NAMALWA (cell line): ENCODE measurements around the gene POLN.

Experiments used
- DNase-seq: peaks from one replicate; pipeline ENCODE4 v3.0.0-alpha.2; 2015; ENCODE audit warnings: low spot score

Gene POLN

DNA sequence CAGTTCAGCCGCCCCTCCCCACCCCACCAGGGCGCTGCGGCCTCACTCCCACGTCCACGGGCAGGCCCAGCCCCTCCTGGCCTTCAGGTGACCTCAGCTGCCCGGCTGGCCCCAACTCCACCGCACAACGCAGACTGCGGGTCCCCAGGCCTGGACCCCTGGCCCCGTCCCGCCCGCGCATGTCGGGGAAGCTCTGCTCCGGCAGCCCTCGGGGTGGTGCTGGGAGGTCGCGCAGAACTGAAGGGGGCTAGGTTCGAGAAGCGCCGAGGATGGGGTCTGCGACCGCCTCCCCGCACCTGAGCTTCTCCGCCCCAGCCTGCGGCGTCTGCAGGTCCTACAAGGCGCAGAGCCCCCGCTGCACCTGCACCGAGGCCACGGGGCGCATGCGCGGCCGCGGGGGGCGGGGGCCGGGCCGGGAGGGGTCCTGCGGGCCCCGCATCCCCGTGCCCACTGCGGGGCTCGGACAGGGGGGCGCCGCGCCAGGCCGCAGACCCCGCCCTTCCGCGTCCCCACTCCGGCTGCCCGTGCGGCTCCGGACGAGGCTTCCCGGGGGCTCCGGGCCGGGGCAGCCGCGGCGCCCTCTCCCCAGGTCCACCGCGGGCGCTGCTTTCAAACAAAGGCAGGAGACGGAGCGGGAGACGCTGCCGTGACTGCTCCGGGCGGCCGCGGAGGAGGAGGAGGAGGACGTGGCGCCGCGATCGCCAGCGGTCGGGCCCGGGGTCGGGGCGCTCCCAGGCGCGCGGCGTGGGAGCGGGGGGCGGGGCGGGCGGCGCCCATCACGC lies 183.5 kb downstream of the POLN start:
- DNase-seq, result no peak

DNA sequence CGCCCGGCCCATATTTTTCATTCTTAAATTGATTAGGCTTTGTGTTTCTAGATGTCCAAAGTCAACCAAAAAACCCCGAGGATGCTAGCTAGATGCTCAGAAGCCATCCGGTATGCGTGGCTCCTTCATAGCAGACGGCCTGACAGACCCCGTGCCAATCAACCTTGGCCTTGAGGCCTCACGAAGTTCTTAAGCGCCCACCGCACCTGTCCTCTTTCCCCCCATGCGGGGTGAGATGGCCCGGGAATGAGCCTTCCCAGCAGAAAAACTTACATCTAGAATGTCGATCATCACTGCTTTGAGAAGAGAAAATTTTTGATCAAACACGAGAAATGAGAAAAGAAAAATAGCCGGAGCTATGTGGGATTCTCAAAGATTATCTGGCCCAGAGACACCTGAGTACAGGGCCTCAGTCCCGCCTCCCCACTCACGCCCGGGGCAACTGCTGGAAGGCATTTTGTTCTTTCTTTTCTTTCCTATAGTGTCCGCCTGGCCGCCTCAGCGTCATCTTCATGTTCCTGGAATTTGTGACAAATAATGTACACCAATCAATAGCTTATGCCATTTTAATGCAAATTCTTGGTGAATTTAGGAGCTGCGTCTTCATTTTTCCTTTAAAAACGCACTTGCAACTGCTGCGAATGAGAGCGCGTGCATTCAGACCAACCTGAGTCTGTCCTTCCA lies 184.4 kb downstream of the POLN start:
- no peak for DNase-seq

DNA sequence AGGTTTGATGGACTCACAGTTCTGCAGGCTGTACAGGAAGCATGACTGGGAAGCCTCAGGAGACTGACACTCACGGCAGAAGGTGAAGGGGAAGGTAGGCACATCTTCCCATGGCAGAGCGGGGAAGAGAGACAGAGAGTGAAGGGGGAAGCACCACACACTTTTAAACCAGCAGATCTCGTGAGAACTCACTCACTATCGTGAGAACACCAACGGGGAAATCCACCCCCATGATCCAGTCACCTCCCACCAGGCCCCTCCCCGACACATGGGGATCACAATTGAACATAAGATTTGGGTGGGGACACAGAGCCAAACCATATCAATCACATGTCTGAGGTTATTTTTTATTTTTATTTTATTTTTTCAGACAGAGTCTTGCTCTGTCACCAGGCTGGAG lies 187.7 kb downstream of the POLN start:
- DNase-seq, result no peak

DNA sequence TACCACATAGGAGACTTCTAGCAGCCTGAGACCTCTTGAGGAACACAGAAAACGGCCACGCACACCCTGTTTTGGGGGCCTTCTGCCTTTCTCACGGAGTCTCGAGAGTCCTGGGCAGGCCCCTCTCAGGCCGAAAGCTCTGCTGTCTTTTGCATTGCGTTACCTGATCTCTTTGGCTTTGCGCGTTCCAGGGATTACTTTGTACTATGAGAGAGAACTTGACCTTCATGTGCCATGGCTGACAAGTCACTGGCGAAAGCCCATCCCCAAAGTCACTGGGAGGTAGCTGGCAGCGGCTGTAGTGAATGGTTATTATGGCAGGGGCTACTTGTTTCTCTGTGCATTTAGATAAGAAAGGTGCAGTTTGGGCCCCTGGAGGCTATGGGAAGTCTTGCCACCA lies 190.8 kb downstream of the POLN start:
- DNase-seq, result no peak

DNA sequence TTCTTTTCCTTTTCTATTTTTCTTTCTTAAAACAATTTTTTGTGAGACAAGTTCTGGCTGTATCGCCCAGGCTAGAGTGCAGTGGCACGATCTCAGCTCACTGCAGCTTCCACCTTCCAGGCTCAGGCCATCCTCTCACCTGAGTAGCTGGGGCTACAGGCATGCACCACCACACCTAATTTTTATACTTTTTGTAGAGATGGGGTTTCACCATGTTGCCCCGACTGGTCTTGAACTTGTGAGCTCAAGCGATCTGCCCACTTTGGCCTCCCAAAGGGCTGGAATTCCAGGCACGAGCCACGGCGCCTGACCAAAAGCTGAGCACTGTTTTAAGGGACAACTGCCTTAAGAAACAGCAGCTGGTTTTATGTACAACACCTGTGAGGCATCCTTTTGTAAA lies 192.1 kb downstream of the POLN start:
- DNase-seq, result no peak

DNA sequence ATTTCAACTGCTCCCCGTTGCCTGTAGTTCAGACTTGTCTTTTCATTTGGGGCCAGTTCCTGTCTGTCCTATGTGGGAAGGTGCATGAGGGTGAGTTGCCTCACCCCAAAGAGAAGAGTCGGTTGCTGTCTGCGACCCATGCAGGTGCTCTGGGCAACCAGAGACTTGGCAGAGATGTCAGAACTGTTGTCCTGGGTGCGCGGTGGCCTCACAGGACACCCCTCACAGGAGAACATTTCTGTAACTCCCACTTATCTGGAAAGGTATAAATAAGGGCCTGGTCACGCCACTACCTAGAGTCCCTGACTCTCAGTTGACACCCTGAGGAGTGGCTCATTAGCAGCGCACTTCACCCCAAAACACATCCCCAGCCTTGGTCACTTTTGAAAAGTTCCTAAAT lies 192.5 kb downstream of the POLN start:
- DNase-seq, result no peak

DNA sequence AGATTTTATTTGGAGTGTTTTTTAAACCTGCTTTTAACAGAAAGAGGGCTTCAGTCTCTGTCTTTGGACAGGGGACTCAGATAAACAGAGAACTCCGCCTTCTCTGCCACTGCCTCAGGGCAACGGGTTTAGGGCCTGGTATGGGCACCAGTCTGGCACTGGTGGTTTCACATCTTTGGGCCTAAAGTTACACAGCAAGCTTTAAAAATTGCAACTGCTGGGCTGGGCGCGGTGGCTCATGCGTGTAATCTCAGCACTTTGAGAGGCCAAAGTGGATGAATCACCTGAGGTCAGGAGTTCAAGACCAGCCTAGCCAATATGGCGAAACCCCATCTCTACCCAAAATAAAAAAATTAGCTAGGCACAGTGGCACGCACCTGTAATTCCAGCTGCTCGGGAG lies 193.1 kb downstream of the POLN start:
- DNase-seq, result no peak

DNA sequence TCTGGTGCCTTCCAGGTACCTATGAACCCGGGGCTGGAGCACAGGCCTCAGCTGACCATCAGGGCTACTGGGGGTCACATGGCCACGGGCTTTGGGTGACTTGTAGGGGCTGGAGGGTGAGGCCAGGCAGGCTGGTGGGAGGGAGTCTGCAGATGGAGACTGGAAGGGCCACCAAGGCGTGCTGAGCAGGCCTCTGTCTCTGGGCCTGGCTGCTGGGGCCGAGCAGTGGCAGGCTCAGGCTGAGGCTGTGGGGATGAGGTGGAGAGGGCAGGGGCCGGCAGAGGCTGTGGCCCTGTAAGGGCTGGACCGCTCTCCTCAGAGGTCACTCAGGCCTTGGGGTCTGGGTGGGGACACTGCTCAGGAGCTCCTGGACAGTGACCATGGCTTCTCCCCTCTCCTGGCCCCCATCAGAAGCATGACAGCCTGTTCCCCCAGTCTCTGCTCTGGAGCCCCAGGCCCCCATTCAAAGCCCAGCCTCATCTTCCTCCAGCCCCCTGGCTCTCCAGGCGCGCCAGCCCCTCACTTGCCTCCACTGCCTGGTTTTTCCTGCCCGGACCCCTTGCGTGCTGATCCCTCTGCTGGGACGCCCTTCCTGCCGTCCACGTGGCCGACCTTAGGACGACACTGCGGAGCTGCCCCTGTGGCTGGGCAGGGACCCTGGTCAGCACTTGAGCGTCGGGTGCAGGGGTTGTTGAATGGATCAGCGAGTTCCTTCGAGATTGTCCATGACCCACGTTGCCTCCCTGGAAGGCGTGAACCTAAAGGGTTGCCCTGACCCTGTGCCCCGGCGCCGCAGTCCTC lies 193.9 kb downstream of the POLN start:
- DNase-seq, result no peak

DNA sequence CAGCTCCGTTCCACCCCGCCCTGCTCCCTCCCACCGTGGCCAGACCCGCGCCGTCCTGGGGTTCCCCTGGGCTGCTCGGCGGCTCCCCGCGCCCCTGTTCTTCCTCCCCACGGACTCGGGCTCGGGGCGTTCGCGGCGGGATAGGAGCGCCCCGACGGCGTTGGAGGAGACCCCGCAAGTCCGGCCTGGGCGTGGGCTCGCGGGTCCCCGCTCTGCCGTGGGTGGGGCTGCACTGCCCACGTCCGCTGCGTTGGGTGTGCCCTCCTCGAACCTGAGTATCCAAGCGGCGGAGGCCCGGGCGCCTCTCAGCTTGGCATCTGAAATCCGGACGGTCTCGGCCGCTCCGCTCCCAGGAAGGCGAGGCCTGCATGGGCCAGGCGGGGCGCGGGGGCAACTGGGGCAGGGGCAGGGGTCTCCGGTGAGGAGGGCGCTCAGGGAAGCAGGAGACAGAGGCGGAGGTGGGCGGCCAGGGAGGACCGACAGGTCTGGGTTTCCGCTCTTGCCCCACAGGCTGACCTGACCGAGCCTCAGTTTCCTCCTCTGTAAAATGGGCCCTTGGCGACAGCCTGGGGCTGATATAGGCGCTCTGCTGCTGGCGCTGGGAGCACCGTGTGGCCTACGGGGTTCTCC lies 194.8 kb downstream of the POLN start:
- no peak for DNase-seq

DNA sequence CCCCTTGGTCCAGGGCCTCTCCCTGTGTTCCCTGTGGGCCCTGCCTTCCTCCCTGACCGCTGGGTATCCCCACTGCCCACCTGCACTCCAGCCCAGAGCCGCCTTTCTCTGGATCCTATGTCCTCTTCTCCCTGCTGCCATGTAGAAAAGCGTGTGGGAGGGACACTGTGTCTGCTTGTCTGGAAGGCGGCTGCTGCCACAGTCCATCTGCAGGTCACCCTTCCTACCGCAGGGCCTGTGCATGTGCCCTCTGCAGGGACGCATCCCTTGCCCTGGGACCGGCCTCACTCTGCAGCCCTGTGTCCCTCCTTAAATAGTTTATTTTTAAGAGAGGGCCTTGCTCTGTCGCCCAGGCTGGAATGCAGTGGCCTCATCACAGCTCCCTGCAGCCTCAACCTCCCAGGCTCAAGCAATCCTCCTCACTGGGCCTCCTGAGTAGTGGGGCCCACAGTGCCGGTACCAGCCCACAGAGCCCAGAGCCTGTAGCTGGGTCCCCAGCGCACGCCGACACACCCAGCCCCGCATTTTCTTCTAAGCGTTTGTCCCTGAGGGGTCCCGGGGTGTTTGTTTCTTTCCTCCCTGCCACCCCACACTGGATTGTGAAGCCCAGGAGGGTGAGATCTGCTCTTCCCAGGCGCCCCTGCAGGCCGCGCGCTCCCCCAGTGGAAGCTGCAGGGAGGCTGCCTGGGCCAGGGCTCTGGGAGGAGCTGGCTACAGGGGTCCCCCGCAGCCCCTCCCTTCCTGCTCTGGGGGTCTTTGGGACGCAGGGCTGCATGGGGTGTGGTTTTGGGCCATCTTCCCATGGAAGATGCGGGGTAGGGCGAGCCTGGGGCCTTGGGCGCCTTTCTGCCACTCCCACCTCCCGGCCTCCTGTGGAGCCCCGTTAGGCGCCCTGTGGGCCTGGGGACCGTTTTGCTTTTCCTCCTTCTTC lies 195.6 kb downstream of the POLN start:
- no peak for DNase-seq

DNA sequence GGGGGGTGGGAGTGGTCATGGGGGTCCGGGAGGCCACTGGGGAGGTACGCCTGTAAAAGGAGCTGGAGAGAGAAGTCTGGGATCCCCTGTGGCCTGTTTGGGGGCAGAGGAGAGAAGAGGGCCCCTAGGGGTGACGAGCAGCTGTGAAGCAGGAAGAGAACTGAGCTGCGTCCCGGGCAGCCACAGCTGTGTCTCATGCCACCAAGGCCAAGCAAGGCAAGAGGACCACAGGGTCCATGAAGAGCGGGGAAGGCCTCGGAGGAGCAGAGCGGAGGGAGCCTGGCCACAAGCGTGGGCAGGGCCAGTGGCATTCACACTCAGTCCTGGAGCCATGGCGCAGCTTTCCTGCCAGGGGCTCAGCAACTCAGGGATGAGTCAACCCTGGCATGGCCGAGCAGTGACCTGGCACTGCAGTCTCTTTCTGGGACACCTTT lies 196.4 kb downstream of the POLN start:
- DNase-seq, result no peak

DNA sequence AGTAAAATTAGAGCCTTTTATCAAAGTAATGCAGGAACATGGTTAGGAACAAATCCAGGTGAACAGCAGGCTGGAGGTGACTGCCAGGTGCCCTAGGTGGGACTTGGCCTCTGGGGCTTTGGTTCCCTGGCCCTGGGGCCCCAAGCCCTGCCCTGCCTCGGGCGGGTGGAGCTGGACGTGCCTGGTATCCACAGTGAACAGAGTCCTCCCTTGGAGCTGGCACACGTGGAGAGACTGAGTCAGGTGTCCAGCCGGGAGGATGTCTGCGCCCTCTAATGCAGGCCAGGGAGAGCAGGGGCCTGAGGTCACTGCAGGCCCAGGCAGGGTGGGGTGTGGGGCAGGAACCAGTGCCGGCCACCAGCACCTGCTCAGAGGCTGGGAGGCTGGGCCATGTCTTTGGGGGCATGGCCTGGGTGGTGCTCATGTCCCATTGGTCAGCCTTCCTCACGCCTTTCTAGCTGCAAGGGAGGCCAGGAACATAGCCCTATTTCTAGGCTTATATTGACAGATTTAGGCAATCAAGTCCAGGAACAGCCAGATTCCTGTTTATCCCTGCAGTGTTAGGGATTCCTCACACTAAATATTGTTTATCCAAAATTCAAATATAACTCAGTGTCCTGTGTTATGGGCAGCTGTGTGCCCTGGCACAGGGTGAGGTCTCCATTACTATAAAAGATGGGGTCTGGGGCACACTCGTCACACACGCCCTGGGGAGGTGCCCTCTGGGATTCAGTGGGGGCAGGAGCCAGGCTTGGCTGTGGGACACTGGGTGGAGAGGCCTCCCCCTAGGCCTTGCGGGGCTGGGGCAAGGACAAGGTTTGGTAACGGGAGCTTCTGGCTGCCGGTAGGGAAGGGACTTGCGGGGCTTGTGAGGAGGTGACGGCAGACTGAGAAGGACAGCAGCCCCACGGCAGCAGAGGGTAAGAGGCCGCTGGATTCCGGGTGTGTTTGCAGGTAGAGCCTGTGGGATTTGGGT lies 197.1 kb downstream of the POLN start:
- DNase-seq, result no peak

DNA sequence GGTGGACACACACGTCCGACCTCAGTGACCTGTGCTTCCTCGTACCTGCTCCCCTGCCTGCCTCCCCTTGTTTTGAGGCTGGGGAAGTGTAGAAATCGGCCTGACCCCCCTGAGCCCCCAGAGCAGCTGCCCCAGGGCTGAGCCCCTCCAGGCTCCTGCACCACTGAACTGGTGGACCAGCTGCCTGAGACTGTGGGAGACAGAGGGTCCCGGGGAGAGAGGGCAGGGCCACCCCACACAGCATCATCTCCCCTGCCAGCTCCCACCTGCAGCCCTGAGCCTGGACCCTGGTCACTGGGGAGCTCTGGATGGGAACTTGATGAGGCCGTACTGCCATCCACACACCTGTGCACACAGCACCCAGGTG lies 197.8 kb downstream of the POLN start:
- DNase-seq, result no peak

DNA sequence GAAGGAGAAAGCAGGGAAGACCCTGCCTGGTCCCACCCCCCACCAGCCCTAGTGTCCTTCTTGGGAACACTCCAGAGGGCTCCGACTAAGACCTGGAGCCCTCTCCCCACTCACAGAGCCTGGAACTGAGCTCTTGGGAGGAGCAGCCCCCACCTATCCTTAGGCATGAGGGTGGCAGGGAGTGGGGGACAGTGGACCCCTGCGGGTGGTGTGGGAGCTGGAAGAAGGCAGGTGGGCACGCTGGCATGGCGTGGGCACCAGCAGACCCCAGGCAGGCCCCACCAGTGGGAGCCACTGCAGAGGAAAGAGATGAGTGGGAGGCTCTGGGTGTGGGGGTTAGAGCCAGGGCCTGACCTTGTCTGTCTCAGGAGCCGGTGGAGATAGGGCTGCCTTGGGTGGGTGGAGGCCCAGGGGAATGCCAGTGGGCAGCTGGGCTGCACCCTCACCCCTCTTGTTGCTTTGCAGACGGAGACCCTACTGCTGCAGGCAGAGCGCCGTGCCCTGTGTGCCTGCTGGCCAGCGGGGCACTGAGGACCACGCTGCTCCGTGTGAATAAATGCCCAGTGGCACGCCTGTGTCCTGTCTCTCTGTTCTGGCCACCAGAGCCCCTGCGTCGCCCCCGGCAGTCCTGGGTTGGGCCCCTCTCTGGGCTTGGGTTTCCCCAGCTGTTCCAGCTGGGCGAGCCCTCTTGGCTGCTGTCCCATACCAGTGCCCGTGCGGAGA lies 198.4 kb downstream of the POLN start:
- no peak for DNase-seq

DNA sequence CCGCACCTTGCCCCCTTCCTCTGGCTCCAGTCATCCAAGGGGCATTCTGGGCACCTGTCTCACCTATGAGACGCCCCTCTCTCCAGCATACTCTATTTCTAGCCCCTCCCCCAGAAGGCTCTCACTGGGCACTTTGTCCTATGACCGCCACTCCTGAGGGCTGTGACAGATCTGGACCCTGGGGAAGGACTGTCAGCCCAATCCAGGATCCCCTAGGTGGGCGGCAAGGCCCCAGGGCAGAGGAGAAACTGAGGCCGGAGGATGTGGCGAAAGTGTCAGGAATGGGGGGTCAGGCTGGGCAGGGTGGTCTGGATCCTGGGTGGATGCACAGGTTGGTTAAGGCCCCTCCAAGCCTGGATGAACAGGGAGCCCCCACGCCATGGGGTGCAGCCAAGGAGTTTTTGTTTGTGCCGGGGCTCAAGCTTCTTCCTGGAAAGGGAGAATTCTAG lies 198.9 kb downstream of the POLN start:
- DNase-seq, result no peak

DNA sequence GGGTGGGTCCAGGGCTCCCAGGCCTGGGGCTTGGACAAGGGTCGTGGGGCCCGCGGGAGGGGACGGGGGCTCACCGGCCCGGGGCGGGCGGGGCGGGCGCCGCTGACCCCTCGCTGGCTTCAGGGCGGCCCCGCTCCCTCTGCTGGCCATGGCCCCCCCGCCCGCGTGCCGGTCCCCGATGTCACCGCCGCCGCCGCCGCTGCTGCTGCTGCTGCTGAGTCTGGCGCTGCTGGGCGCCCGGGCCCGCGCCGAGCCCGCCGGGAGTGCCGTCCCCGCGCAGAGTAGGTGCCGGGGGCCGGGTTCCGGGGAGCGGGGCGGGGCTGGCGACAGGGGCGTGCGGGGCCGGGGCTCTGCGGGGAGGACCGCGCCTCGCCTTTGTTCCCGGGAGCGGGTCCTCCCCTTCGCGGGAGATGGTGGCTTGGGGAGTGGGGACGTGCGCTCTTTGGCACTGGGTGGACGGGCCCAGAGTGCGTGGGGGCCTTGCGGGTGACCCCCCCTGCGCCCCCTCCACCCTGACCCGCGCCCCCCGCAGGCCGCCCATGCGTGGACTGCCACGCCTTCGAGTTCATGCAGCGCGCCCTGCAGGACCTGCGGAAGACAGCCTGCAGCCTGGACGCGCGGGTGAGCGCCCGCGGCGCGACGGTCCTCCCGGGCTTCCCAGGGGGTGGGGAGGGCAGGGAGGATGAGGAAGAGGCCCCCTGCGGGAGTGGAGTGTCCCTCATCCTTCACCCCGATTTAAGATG lies 199.5 kb downstream of the POLN start:
- DNase-seq, result no peak

DNA sequence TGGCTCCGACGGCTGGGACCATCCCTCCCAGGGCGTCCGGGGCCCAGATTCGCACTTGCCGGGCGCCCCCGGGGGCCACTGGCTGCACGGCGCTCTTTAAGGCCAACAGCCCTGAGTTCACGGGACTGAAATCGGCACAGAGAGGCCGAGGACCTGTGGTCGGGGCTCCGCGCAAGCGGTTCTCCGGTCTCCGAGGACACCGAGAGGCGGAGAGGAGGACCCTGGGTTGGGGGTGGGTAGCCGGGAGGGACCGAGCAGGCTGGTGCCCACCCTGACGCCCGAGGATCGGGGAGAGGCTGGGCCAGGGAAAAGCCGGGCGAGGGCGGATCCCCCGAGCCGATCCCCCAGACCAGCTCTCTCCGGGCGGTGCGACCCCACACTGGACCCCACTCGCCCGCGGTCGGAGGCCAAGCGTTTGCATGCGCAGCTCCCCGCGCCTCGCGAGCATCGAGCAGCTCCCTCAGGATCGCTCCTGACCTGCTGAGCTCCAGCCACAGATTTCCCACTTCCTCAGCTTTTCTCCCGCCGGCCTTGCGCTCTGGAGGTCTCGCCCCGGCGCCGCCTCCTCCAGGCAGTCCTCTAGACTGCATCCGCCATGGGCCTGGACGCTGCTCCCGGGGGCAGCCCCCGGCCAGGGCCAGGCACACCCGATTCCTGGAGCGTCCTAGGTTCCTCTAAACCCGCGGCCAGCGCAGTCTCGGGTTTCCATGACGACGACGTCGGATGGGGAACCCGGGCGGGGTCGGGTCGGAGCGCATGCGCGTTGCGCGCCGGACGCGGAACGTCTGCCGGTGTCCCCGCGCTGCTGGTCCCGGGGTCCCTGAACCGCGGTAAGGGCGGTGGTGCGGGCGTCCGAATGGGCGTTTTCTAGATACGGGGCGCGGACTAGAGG lies 200.4 kb downstream of the POLN start:
- DNase-seq, result no peak
